ENCODE data around the gene MAPKAPK2. TPM values are rescaled to one million over a fixed set of nuclear protein-coding genes. Genes with fewer than 3 reads are reported as not detected.
"Not testable (repeated sequence)": the region's sequence is repeated elsewhere in the genome, so short reads cannot be mapped to it uniquely, and the experiment has no call there.

Gene MAPKAPK2
- total RNA-seq, 2 experiments from 2014 or later: 62.8 to 64.7 TPM

- Mint-ChIP-seq H3K9me3 (ENCODE audit: low read depth) (no peaks in the 10 kb centered on the region), H3K27me3 (peaks cover 19% of the 10 kb centered on the region), H3K4me3 (no peak within 1 kb of the TSS), H3K4me1 (peaks cover 53% of the 10 kb centered on the region), H3K36me3 (ENCODE audit: low read depth) (no peaks in the 10 kb centered on the region), H3K27ac (no peak within 1 kb of the TSS)
- no peak for DNase-seq
- CTCF ChIA-PET: interaction anchor here (0.7 to 3.4 kb wide), 12 partner anchors 10 to 688 kb away, joined by 3 to 11 read pairs (median 3); partner anchors contain the start of gene IL20
- no peak for ATAC-seq
- intact Hi-C loops (cut with DNase I, micrococcal nuclease): no loop called here
- POLR2A ChIA-PET: interaction anchor here (0.7 kb wide), 1 partner anchor 14 kb away, joined by 3 read pairs; no protein-coding TSS in a partner anchor
These were observed 87.7 kb downstream of the MAPKAPK2 start, which contains the start of gene IL10 for GRCh38 chr1:206772243-206772937. TSS of gene IL10 (minus strand) at chr1:206772494. CDS start at chr1:206772435, 59 bp downstream.

- ChIA-PET CTCF (interaction anchor here (0.7 to 1.9 kb wide), 5 partner anchors 15 to 164 kb away, joined by 3 to 5 read pairs (median 3); no protein-coding TSS in a partner anchor), POLR2A (no interaction called here)
- H3K9me3 Mint-ChIP-seq (ENCODE audit: low read depth): no peaks in the 10 kb centered on the region
- intact Hi-C loops (cut with DNase I, micrococcal nuclease): no loop called here
- H3K4me1 Mint-ChIP-seq: peaks cover 40% of the 10 kb centered on the region
- H3K27me3 Mint-ChIP-seq: peaks cover 19% of the 10 kb centered on the region
- no peaks in the 10 kb centered on the region for H3K36me3 Mint-ChIP-seq (ENCODE audit: low read depth)
- H3K27ac Mint-ChIP-seq: no peak overlapping the region
- H3K4me3 Mint-ChIP-seq: no peak overlapping the region
- DNase-seq (no peak), ATAC-seq (no peak)
These were observed 89.4 kb downstream of the MAPKAPK2 start for GRCh38 chr1:206774093-206774492.

GRCh38 chr1:206776229-206776628 is 91.5 kb downstream of the MAPKAPK2 start:
- intact Hi-C loops (cut with DNase I, micrococcal nuclease): no loop called here
- Mint-ChIP-seq H3K27ac (no peak overlapping the region), H3K27me3 (peaks cover 12% of the 10 kb centered on the region), H3K36me3 (ENCODE audit: low read depth) (no peaks in the 10 kb centered on the region), H3K9me3 (ENCODE audit: low read depth) (no peaks in the 10 kb centered on the region), H3K4me3 (no peak overlapping the region), H3K4me1 (peaks cover 19% of the 10 kb centered on the region)
- DNase-seq (no peak), ATAC-seq (no peak)
- ChIA-PET POLR2A (no interaction called here), CTCF (interaction anchor here (1.0 to 1.6 kb wide), 3 partner anchors 10 to 49 kb away, joined by 3 to 5 read pairs (median 4); no protein-coding TSS in a partner anchor)

DNA sequence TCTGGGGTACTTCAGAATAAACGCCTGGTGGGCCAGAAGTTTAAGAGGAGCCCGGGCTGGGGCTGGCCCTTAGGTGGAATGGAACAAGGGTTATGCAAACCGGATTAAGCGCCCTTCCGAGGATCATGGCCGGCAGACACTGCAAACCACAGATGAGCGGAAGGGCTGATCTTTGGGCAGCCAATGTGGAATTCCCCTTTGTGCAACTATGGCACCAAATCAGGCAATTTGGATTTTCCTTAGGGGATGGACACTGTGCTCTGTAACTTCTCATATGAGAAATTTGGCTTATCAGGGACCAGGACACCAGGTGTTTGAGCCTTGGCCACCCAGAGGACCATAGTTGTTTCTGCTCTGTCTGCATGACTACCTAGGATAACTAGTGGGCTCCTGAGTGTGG is 93.3 kb downstream of the MAPKAPK2 start:
- CTCF ChIA-PET: interaction anchor here (0.8 to 0.9 kb wide), 2 partner anchors 11 to 43 kb away, joined by 3 read pairs; no protein-coding TSS in a partner anchor
- Mint-ChIP-seq H3K4me3 (no peak overlapping the region), H3K27me3 (peaks cover 4% of the 10 kb centered on the region), H3K36me3 (ENCODE audit: low read depth) (no peaks in the 10 kb centered on the region), H3K4me1 (peaks cover 19% of the 10 kb centered on the region), H3K27ac (no peak overlapping the region), H3K9me3 (ENCODE audit: low read depth) (no peaks in the 10 kb centered on the region)
- POLR2A ChIA-PET: no interaction called here
- DNase-seq: no peak
- ATAC-seq: no peak
- intact Hi-C loops (cut with DNase I, micrococcal nuclease): no loop called here

GRCh38 chr1:206778911-206779310 is 94.2 kb downstream of the MAPKAPK2 start:
- H3K27me3 Mint-ChIP-seq; intact Hi-C loops (cut with DNase I, micrococcal nuclease); POLR2A ChIA-PET; DNase-seq; ATAC-seq; H3K9me3 Mint-ChIP-seq (ENCODE audit: low read depth); H3K27ac Mint-ChIP-seq; H3K4me3 Mint-ChIP-seq; H3K36me3 Mint-ChIP-seq (ENCODE audit: low read depth): not testable (repeated sequence)
- CTCF ChIA-PET: interaction anchor here (0.8 to 0.9 kb wide), 2 partner anchors 12 to 14 kb away, joined by 3 read pairs; no protein-coding TSS in a partner anchor
- H3K4me1 Mint-ChIP-seq: peaks cover 21% of the 10 kb centered on the region

GRCh38 chr1:206779638-206780037 is 94.9 kb downstream of the MAPKAPK2 start:
- POLR2A ChIA-PET: no interaction called here
- no peaks in the 10 kb centered on the region for H3K36me3 Mint-ChIP-seq (ENCODE audit: low read depth)
- intact Hi-C loops (cut with DNase I, micrococcal nuclease): loop anchor here in 1 of 2 experiments (5.0 kb wide), 1 partner anchor 38 kb away; no protein-coding TSS in a partner anchor

GRCh38 chr1:206782448-206782847 is 97.7 kb downstream of the MAPKAPK2 start:
- Mint-ChIP-seq H3K36me3 (ENCODE audit: low read depth) (no peaks in the 10 kb centered on the region), H3K4me3 (no peak overlapping the region), H3K4me1 (peaks cover 52% of the 10 kb centered on the region), H3K27me3 (peaks cover 13% of the 10 kb centered on the region), H3K9me3 (ENCODE audit: low read depth) (no peaks in the 10 kb centered on the region), H3K27ac (no peak overlapping the region)
- ATAC-seq (no peak), DNase-seq (peak; percentile 34)
- ChIA-PET POLR2A (no interaction called here), CTCF (interaction anchor here (0.8 to 2.3 kb wide), 5 partner anchors 14 to 67 kb away, joined by 3 to 18 read pairs (median 3); no protein-coding TSS in a partner anchor)
- intact Hi-C loops (cut with DNase I, micrococcal nuclease): loop anchor here in 1 of 2 experiments (5.0 kb wide), 1 partner anchor 35 kb away; no protein-coding TSS in a partner anchor

More at GRCh38 chr1:206779638-206780037, 94.9 kb downstream of the MAPKAPK2 start:
- H3K4me1 Mint-ChIP-seq: peaks cover 28% of the 10 kb centered on the region
- CTCF ChIA-PET: interaction anchor here (1.4 kb wide), 1 partner anchor 19 kb away, joined by 3 read pairs; no protein-coding TSS in a partner anchor
- H3K27me3 Mint-ChIP-seq: peaks cover 5% of the 10 kb centered on the region
- no peak overlapping the region for H3K4me3 Mint-ChIP-seq
- H3K9me3 Mint-ChIP-seq (ENCODE audit: low read depth): no peaks in the 10 kb centered on the region
- ATAC-seq (no peak), DNase-seq (no peak)
- H3K27ac Mint-ChIP-seq: no peak overlapping the region

- Mint-ChIP-seq H3K4me3 (no peak overlapping the region), H3K4me1 (peaks cover 57% of the 10 kb centered on the region), H3K27me3 (peaks cover 18% of the 10 kb centered on the region), H3K27ac (no peak overlapping the region), H3K9me3 (ENCODE audit: low read depth) (no peaks in the 10 kb centered on the region), H3K36me3 (ENCODE audit: low read depth) (no peaks in the 10 kb centered on the region)
- no peak for DNase-seq
- ChIA-PET CTCF (interaction anchor here (0.6 to 2.3 kb wide), 9 partner anchors 15 to 150 kb away, joined by 3 to 18 read pairs (median 4); no protein-coding TSS in a partner anchor), POLR2A (interaction anchor here (1.2 to 1.6 kb wide), 3 partner anchors 11 to 20 kb away, joined by 4 to 7 read pairs (median 4); no protein-coding TSS in a partner anchor)
- ATAC-seq: no peak
- intact Hi-C loops (cut with DNase I, micrococcal nuclease): loop anchor here in 1 of 2 experiments (5.0 kb wide), 1 partner anchor 34 kb away; no protein-coding TSS in a partner anchor
These were observed 98.8 kb downstream of the MAPKAPK2 start for GRCh38 chr1:206783506-206783905.

Other genes with a start within 250 kb of the MAPKAPK2 start
- gene IKBKE, start 214.4 kb upstream of the MAPKAPK2 start, total RNA-seq: 10 to 100 TPM; 15.3 to 17.2 TPM
- gene RASSF5, start 177.4 kb upstream of the MAPKAPK2 start, total RNA-seq: 100 to 1,000 TPM; 223 to 239 TPM
- 100 to 1,000 TPM in 1 of 2 experiments, 10 to 100 TPM in 1; 91.2 to 100 TPM for gene EIF2D, start 72.4 kb upstream of the MAPKAPK2 start, total RNA-seq
- 1 to 10 TPM; 8.3 to 8.7 TPM for gene DYRK3, start 49.4 kb upstream of the MAPKAPK2 start, total RNA-seq
- gene IL19, start 85.9 kb downstream of the MAPKAPK2 start, total RNA-seq: not detected
- 1 to 10 TPM; 1.3 to 1.6 TPM for gene IL10, start 87.6 kb downstream of the MAPKAPK2 start, total RNA-seq
- not detected for gene IL20, start 180.7 kb downstream of the MAPKAPK2 start, total RNA-seq
- gene IL24, start 212.5 kb downstream of the MAPKAPK2 start, total RNA-seq: 10 to 100 TPM in 1 of 2 experiments, 1 to 10 TPM in 1; 10.0 to 10.7 TPM
- 10 to 100 TPM; 41.6 to 49.3 TPM for gene FCMR, start 237.0 kb downstream of the MAPKAPK2 start, total RNA-seq

All from activated CD4-positive, alpha-beta T cell treated with anti-CD3 and anti-CD28 coated beads for 36 hours (primary cell).